NOMO-1 (cell line): ENCODE measurements around the gene C1orf167.

Experiments used
- DNase-seq, 2 experiments: peaks; one replicate each; lab custom pipeline; 2025; ENCODE audit not compliant: unreplicated experiment in 2 of 2; lab: John Stamatoyannopoulos, UW

The C1orf167 gene, protein sequence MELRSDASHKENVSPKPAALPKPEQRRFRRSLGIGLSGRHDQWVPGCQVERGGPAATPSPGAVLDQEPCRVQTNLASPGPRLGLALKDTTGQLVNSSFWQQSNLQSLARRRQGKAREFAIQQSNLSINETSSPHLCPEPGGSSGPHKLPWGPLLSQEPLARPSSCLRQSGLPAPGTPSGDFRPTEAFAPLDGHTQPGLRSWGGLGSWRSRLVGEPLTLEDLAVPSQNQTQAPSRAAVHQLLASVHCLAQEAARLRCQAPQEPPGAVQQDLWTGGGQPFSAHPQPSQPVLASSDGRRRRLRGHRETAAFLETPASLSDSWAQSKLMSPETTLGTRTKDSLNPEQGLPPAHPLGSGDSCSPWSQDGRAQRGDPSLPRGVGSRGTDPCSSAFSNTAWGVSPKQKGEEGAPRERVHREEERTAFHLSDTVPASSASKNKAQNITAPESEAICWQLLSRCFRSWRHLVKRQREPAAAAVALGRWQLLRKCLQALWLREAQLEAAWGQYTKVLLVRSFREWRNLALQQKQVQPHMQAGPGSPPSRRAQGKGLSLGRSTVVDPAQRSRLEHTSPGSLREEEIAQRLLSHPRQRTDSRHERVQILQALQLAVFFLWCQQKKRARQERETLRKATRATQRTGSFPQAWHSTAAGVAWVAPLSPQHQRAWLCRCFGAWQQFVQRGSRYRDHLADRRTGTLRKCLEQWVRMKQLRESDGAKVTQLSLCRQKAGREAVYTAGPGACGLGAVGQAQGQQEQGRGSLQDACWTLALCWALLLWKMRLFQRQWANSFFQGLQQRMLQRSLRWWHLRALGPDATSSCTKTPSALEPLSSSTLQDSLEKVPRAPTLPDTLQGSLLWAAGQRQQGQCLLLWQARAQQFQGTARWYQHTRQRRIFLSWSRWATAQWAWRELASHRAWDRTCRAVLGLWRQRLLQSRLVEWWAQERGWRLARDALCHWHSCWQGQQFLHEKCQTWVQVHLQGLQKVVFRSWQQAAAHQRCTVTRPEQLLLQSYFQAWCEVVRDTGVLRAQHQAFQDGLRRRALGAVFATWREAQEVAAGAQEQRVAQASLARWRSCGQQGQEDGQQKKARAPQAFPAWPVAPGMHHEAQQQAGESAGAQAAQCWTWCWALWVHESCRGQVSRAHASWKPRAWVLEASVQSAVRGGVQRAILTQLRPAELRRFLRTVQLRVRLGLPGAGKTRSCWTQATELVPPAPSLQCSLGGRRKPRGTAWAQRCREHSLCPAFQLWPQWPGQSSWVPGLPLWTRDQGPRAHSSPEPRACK (N-terminal part only)

DNA sequence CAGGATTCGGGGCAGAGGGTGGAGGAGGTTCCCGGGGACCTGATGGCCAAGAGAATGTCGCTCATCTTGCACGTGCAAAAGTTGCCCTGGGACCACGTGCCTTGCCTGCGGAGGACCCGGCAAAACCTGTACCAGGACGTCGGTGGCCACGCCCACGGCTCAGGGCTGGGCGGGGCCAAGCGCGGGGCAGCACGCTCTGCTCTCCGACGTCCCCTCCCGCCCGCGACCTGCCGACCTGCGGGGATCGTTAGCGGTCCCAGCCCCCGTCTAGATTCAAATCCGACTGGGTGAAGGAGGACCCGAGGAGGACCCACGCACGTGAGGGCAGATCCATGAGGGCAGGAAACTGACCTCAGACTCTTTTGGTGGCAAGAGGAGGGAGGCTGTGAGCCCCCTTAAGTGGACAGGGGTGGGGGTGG is at the start of gene C1orf167:
Gene C1orf167 (plus strand): TSS at position 206 of the 419 bp plus-strand sequence. CDS start 2,208 bp downstream, outside the sequence.
- DNase-seq, result no peak

DNA sequence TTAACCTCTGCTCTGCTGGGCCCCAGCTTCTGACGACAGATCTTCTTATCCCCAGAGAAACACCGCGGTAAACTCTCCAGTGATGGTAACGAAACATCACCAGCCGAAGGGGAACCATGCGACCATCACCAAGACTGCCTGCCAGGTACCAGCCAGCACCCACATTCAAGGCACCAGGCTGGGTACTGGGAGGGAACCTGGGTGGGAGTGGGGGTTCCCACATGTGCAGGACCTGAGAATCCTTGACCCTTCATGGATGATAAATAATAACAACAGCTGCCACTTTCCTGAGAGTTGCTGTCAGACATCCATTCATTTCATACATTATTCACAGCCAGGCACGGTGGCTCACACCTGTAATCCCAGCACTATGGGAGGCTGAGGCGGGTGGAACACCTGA is 49.7 kb upstream of the C1orf167 start:
- DNase-seq, result no peak

DNA sequence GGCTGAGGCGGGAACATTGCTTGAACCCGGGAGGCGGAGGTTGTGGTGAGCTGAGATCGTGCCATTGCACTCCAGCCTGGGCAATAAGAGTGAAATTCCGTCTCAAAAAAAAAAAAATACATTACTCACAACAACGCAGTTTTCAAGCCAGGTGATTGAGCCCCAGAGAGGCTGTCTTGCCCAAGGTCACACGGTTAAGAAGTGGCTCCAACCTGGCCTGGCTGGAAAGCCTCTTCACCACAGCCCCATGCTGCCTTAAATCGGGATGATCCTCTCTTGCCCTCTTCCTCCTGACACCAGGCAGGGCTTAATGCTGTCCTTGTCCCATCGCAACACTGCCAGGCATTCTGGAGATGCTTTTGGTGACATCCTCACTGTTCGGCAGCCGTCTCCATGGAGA is 48.9 kb upstream of the C1orf167 start:
- DNase-seq, result no peak

DNA sequence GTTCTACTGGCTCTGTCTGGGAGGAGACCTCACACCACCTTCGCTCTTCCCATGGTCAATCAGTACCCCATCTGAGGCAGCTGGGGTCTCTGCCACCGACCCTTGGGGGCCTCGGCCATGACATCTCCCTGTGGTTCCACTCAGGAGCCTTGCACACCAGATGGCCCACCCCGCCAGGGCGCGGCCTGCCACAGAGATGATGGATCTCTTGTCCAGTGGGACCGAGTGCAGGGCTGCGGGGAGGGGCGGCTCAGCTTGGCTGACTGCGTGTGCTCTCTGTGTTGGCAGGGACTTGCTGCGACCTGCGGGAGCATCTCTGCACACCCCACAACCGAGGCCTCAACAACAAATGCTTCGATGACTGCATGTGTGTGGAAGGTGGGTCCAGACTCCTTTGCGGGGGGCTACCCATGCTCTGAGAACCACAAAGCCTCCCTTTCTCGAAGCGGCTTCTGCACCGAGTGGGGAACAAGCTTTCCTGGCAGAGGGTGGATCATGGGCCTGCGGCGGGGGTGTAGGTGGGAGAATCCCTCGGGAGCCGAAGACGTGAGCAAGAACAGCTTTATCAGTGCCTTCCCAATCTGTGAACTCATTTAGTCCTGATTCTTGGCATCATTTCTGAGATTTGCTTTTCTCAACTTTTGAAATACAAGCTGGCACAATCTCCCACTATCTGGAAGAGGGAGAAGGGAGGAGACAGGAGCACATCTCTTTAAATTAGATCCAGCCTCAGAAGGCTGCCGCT is 47.0 kb upstream of the C1orf167 start:
- no peak for DNase-seq

DNA sequence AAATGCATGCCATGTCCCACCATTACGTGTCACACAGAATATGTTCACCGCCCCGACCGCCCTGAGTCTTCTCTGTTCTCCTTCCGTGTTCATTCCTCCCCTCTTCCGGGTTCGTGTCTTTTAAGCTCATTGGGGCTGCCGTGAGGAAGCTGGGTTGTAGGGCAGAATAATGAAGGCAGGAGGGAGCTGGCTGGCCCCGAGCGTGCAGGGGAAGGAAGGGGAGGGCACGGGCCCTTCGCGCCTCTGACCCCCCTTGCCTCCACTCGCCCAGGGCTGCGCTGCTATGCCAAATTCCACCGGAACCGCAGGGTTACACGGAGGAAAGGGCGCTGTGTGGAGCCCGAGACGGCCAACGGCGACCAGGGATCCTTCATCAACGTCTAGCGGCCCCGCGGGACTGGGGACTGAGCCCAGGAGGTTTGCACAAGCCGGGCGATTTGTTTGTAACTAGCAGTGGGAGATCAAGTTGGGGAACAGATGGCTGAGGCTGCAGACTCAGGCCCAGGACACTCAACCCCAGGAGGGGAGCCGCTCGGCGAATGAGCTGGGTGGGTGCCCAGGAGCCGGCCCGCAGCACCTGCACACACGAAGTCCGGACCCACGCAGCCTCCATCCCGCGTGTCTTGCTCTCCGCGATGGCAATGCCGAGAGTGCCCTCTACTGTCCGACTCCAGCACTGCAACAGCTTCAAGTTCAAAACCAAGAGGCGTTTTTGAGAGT is 42.5 kb upstream of the C1orf167 start:
- peak; percentile 70 to 82 for DNase-seq

DNA sequence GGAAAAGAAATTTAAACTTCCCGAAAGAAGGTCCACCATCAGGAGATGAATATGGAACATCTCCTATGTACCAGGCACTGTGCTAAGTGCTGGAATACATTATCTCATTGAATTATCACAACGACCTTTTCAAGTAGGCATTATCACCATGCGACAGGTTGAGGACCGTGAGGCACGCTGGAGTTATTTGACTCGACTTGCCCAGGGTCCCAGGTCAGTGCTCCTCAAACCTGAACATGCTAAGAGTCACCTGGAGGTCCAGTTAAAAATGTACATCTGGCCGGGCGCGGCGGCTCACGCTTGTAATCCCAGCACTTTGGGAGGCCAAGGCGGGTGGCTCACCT is 42.0 kb upstream of the C1orf167 start:
- DNase-seq, result no peak

DNA sequence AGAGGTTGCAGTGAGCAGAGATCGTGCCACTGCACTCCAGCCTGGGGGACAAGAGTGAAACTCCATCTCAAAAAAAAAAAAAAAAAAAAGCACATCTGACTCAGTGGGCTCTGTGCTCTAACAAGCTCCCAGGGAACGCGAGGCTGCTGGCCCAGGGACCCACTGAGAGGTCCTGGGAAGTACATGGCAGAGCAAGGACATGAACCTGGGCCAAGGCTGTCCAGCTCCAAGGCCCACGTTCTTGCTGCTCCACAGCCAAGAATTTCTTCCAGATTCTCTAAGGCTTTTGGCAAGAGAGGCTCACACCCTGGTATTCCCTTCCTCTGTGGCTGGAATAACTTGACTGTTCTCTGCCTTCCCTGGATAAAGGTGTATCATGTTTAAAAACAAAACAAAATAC is 41.5 kb upstream of the C1orf167 start:
- DNase-seq, result no peak

DNA sequence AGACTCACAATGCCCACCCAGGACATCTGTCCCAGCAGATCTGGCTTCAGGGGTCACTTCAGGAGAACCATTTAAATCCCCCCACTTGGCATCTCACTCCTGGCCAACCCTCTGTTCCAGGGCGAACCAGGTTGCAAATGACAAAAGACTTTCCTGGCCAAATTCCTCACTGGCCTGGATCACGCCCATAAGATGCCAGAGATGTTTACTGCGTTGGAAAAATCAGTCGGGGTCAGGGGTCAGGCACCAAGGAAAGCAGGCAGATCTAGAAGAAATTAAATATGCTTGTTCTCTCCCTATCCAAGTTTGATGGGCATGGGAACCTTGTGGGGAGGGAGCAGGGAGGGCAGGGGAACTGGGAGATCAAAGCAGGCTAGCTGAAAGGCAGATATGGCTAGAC is 40.7 kb upstream of the C1orf167 start:
- no peak for DNase-seq

DNA sequence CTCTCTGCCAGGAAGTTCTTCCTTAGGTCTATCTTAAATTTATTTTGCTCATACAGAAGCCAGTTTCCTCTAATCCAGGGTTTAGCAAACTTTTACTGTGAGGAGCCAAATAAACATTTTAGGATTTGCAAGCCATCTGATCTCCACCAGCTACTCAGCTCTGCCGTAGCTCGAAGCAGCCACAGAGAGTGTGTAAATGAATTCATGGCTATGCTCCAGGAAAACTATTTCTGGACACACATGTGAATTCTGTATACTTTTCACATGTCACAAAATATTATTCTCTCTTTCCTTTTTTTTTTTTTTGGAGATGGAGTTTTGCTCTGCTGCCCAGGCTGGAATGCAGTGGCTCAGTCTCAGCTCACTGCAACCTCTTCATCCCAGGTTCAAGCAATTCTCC is 39.5 kb upstream of the C1orf167 start:
- no peak for DNase-seq

DNA sequence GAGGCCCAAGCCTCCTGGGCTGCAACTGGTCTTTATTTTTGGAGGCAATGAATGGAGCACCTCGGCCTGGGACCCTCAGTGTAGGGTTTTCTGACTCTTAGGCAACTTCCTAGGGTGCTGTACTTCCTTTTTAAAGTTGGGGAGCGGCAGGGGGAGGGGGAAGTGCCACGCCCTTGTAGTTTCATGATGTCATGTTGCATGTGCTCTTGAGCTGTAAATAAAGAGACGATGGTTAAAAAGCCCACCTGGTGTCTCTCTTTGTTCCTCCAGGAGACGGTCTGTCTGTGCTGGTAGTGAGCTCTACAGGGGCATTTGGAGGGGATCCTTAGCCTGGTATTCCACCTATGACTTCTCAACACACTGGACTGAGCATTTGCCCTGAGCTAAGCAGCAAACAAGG is 36.4 kb upstream of the C1orf167 start:
- DNase-seq, result peak; percentile 21 to 27

DNA sequence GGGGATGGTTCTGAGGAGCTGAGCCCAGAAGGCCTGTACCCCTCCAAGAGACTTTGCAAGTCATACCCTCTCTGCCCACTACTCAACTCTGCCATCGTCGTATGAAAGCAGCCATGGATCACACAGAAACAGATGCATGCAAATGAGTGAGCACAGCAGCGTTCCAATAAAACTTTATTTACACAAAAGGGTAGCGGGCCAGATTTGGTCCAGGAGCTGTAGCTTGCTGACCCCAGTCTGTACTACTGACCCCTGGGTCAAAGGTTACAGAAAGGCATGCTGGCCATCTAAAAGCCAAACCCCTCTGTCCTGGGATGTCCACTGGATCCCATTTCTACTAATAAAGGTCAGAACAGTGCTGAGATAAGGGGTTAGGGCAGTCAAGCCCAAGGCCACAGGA is 34.9 kb upstream of the C1orf167 start:
- no peak for DNase-seq

DNA sequence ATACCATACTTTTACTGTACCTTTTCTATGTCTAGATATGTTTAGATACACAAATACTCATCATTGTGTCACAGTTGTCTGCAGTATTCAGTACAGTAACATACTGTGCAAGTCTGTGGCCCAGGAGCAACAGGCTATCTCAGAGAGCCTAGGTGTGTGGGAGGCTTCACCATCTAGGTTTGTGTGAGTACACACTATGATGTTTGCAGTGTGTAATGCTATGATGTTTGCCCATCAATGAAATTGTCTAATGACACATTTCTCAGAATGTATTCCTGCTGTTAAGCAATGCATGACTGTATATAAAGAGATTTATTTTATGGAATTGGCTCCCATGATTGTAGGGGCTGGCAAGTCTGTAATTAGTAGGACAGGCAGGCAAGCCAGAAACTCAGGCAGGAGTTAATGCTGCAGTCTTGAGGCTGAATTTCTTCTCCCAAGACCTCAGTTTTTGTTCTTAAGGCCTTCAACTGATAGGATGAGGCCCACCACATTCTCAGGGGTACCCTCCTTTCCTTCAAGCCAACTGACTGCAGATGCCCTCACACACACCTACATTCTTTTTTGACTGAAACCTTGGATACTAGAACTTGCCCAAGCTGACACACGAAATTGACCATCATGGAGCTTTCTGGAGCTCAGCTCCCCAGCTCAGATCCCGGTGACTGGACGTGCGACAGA is 33.7 kb upstream of the C1orf167 start:
- no peak for DNase-seq

DNA sequence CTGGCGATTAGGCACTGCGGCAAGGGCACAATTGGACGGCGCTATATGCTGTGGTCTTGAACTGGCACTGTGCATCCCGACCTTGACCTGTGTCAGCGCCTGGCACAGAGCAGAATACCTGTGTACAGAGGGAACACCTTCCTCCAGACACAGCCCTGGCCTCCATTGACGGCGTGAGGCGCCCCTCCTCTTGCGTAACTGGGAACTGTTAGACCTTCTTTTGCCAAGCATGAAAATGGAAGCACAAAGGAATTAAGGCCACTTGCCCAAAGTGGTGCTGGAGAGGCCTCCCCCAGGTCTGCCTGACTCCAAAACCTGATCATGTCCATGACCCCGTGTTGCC is 32.9 kb upstream of the C1orf167 start:
- no peak for DNase-seq

DNA sequence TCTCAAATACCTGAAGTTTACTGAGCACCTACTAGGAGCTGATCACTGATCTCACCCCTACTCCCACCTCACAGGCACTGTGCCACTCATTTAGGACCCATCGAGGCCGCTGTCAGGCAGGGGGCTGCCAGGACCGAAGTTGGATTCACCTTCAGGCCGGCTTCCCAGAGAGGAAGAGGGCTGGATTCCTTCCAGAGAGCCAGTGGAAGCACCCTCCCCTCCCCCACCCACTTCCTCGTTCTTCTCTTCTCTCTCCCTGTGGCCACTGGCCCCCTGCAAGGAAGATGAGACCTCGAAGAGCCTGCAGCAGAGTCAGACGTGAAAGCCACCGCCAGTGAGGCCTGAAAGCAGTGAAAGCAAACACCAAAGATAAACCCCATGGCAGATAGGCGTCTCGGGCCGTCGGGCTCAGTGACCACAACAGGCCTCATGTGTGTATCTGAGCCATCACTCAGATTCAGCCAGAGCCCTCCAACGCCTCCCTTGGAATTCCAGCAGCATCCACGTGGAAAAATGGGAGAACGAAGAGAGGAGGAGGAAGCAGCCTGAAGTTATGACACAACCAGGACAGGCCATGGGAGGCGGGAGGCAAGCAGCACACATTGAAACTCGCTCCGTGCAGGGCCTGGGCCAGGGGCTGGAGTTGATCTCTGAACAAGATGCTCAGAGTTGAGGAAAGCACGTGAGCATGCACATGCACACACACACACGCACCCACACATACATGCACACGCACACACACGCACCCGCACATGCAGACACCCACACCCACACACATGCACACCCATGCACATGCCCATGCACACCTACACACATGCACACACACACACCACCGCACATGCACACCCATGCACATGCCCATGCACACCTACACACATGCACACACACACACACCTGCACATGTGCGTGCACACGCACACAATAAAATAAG is 32.2 kb upstream of the C1orf167 start:
- peak; percentile 9 to 19 for DNase-seq

DNA sequence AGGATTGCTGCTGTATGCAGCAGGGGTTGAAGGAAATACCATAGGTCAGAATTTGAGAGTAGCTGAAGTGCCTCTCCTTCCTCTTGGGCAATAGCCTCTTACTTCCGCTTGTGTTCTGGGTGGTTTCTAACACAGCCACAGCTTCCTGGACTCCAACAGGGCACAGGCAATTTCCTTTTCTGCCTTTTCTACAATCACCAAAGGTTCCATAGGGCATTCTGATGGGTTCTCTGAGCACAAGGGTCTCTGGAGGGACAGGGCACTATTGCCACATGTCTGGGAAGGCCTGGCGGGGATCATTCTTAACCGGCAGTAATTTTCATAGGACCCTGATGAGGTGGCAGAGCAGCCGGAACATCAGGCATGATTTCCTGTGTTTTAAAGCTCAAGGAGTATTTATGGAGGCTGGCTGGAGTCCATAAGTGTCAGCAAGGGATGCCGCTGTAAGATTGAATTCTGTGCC is 31.5 kb upstream of the C1orf167 start:
- DNase-seq, result peak; percentile 87 to 95

DNA sequence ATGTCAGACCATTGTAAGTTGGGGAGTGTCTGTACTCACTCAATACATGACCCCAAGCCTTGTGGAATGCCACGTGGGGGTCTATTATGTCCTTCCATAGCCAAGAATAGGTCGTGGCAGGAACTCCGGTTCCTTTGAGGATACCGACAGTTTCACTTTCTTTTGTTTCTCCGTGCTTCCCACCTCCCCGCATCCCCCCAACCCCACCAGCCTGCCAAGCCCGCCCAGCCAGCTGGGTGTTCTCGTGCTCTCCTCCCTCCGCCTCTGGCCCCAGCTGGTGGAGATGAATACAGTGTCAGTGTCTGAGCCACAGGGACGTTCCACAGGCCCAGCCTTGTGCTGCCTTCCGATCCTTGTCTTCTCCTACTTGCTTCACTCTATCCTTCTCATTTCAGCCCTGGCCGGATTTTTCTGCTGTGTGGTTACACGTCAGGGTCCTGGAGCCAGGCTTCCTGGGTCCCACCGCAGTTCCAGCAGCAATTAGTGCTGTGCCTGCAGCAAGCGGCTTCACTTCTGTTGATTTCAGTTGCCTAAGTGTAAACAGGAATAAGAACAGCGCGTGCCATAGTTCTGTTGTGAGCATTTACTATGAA is 30.2 kb upstream of the C1orf167 start:
- DNase-seq, result peak; percentile 18 to 29

DNA sequence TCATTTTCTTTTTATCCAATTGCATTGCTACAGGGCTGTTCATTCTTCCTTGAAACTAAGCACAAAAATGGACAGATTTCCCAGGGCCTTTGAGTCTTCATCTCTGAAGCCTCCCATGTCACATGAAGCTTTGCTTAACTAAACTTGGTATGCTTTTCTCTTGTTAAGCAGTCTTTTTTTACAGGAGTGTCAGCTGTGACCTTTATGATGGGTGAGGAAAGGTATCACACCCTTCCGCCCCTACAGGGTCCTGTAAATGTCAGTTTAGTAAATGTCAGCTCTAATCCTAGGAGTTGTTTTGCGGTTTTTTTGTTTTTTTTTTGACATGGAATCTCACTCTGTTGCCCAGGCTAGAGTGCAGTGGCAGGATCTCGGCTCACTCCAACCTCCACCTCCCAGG is 28.7 kb upstream of the C1orf167 start:
- no peak for DNase-seq

DNA sequence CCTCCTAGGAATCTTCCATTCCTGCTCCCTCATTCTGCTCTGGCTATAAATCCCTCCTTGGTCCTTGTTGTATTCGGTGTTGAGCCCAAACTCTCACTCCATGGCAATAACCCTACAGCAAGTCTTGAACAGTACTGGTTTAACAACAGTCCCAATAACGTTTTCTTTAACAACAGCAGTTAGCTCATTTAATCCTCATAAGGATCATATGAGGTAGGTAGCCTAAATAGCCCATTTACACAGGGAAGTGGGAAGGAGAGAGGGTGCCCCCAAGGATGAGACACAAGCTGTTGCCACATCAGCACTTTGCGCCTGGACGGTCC is 26.5 kb upstream of the C1orf167 start:
- DNase-seq, result no peak
